GM21576 (cell line): ENCODE results near the gene PTCD2.

Experiments used
- ATAC-seq: cut with Tn5 transposase; IDR thresholded peaks from one replicate; pipeline ENCODE4 v1.9.1; 2021; ENCODE audit warnings: mild to moderate bottlenecking, moderate library complexity; ENCODE audit not compliant: unreplicated experiment

Gene PTCD2

GRCh38 chr5:72338689-72339209 is 18.6 kb downstream of the PTCD2 start:
- ATAC-seq, result no peak

GRCh38 chr5:72346398-72346797 is 26.2 kb downstream of the PTCD2 start:
- ATAC-seq, result no peak

DNA sequence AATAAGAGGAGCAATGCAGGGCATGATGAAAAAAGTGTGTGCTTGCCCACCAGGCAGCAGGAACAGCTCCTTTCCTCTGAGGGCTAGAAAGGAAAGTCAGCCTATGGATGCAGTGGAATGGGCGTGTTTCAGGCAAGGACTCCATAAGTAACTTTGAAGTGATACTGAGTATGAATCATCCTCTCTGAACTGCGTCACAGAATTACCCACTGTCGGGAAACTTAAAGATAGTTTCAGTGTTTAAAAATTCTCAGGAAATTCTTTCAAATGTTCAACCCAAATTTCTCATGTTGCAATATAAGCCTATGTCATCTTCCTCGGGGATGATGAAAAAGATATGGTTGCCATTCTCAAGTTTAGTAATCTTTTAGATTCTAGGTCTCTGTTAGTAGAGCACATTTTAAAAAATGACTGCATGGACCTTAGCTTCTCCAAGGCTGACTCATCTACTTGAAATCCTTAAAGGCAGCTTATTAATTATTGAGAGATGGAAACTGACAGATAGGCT is 27.7 kb downstream of the PTCD2 start:
- no peak for ATAC-seq

- ATAC-seq, result no peak
Observed at GRCh38 chr5:72351376-72351775, 31.2 kb downstream of the PTCD2 start.

DNA sequence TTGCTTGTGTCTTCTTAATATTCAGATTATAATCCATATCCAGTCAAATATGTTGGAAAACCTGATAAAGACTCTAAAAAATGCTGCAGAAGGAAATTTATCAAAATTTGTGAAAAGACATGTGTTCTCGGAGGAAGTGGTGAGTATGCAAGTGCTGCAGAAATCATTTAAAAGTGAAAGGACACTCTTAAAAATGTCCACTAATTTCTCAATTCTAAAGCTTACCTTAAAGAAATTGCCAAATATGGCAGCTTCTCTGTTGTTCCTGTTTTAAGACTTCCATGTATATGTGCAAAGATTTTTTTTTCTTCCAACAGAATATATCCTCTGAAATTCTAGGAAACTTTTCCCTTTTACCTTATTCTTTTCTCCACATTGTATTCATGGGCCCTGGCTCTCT is 32.4 kb downstream of the PTCD2 start:
- no peak for ATAC-seq

- no peak for ATAC-seq
Observed at GRCh38 chr5:72353046-72353445, 32.9 kb downstream of the PTCD2 start.

DNA sequence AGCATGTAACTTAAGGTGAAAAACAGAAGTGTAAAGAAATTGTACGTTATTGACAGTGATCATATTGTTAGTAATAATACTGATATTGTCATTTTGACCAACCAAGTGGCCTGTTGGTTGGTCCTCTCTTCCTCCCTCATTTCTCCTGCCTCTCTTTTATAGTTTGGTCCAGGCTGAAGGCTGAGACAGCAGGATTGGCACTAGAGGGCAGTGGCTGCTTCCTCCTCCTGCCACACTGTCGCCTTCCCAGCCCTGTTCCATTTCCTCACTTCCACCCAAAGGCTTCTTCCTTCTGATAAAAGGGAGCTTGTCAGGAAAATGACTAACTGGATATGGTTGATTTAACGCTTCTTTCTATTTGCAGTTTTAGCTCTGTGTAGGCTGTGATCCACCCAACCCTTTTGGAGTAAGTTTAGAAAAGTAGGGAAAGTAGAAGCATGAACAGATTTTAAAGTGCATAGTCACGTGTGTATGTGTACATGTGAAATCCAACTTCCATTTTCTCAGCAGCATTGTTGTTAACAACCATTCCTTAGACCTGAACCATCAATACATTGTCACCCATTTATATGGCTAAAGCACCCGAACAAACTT is 35.6 kb downstream of the PTCD2 start:
- ATAC-seq, result no peak

- no peak for ATAC-seq
Observed at GRCh38 chr5:72356361-72356760, 36.2 kb downstream of the PTCD2 start.

- no peak for ATAC-seq
Observed at GRCh38 chr5:72358925-72359324, 38.8 kb downstream of the PTCD2 start.

GRCh38 chr5:72359886-72360285 is 39.7 kb downstream of the PTCD2 start:
- no peak for ATAC-seq

- no peak for ATAC-seq
Observed at GRCh38 chr5:72363166-72363802, 43.1 kb downstream of the PTCD2 start.

DNA sequence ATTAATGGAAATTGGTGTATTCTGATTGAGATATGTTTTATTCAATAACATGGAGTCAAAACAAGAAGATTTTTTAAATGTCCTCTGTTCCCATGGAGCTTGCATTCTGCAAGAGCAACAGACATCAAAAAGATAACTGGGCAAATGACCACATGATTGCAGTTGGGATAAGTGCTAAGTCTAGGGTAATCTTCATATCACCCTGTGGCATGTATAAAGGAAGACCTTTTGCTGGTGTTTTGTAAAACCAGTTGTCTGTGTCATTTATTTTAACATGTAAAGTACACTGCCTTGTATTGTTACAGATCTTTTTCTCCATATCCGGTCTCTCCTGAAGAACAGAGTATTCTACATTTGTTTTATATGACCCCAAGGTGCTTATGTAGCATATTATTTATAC is 44.0 kb downstream of the PTCD2 start:
- no peak for ATAC-seq

GRCh38 chr5:72364951-72365350 is 44.8 kb downstream of the PTCD2 start:
- no peak for ATAC-seq

DNA sequence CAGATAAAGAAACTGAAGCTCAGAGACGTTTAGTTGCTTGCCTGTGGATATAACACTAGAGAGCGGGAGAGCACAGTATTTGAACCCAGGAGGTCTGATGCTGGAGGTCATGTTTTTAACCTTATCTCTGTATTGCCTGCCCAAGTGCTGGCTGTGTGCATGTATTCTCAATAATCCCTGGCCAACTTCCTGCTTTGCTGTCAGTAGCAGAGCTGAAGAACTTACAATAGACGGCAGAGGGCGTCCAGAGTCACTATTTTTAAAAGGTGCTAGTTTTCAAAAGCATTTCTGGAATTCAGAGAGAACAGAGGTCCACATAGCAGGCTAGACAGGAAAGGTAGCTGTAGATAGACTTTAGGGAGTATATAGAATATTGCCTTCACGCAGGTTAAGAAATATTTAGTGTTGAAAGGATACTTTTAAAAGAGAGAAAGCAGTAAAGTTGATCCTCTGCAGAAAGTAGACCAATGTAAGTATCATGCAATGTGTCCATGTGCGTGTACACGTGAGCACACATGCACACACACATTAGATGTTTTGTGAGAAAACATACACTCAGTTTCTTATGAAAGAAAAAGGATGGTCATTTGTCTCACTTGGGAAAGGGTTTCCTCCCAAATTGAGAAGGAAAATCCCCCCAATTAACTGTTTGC is 46.3 kb downstream of the PTCD2 start:
- ATAC-seq, result peak; percentile 85

DNA sequence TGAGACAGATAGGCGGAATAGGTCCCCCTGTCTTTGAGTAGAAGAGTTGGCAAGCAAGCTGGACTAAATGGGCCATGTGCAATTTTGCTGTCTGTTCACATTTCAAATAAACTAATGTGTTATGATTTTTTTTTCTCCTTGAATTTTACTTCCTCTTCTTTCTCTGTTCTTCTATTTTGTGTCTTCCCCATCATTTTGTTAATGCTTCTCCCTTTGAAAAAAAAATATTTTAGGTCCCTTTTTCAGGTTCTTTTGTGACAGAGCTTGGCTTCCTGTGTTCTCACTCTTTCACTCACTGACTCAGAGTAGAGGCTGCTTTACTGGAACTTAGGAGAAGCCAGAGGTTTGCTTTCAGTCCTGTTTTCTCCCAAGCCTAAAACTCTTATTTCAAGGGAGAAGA is 48.1 kb downstream of the PTCD2 start:
- ATAC-seq, result no peak

DNA sequence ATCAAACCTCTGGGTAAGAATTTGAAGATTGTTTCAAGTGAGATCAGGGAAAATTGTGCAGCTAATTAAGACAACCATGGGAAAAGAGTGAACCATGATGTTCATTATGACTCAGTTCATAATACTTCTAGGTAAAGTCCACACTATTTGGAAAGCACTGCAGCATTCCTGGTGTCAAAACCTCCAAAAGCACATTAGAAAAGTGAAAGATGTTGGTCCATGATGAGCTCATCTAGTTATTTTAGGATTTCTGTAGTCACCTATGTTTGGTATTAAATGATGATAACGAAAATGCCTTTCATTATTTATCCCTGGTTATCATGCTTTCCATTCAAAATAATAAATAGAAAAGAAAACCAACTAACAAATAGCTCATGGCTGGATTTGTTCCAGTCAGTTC is 49.1 kb downstream of the PTCD2 start:
- no peak for ATAC-seq

GRCh38 chr5:72369711-72370110 is 49.5 kb downstream of the PTCD2 start:
- no peak for ATAC-seq

DNA sequence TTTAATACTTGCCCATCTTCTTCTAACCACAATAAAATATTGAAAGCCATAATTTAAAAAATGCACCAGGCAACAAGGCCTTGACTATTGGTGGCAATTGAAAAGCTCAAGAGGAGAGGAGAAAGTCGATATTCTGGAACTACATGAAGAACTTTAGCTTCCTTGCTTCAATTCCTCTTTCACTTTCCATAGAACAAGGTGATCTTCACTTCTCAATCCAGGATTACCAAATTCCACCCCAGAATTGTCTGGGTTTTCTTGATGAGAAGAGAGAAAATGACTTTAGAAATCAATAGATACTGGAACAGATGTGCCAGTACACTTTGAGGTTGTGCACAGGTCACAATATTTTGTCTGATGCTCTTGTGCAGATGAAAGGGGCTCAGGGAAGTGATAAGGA is 52.2 kb downstream of the PTCD2 start:
- no peak for ATAC-seq

GRCh38 chr5:72372923-72373322 is 52.8 kb downstream of the PTCD2 start:
- no peak for ATAC-seq

- ATAC-seq, result no peak
Observed at GRCh38 chr5:72374844-72375243, 54.7 kb downstream of the PTCD2 start.

GRCh38 chr5:72376381-72376780 is 56.2 kb downstream of the PTCD2 start:
- ATAC-seq, result no peak
